Lower lobe of right lung (tissue), 2 donors: ENCODE data around the gene SH2B3. TPM values are rescaled to one million over a fixed set of nuclear protein-coding genes. Genes with fewer than 3 reads are reported as not detected.

ENCODE experiments used
- ATAC-seq, 2 donors: fragments of 200-7000 bp; cut with Tn5 transposase; one replicate each; pipeline ENCODE4 v1.9.1; 2020 to 2022; ENCODE audit warnings: mild to moderate bottlenecking in 2 of 2, moderate library complexity in 2 of 2
- DNase-seq: peaks from one replicate; pipeline ENCODE4 v3.0.0-alpha.2; 2020
- H3K27ac ChIP-seq: fragments of 200-600 bp; one replicate; pipeline ENCODE4 v1.8.0; 2022
- H3K27me3 ChIP-seq: fragments of 200-600 bp; one replicate; pipeline ENCODE4 v1.8.0; 2022; ENCODE audit warnings: low read depth
- H3K36me3 ChIP-seq: fragments of 200-600 bp; one replicate; pipeline ENCODE4 v1.8.0; 2022; ENCODE audit warnings: mild to moderate bottlenecking
- H3K4me1 ChIP-seq: fragments of 200-600 bp; one replicate; pipeline ENCODE4 v1.8.0; 2022
- H3K4me3 ChIP-seq: fragments of 200-600 bp; one replicate; pipeline ENCODE4 v1.8.0; 2022; ENCODE audit warnings: mild to moderate bottlenecking
- H3K9me3 ChIP-seq: fragments of 200-600 bp; one replicate; pipeline ENCODE4 v1.8.0; 2022
- intact Hi-C: fragments of 100-400 bp; cut with DNase I; formaldehyde crosslinking; loops from one replicate; pipeline ENCODE4 v1.11.0; 2022
- total RNA-seq: library from RNA; stranded (reverse); fragmentation: NEBNext Ultra II Directional; extraction: Animal tissue kit (Norgen Biotek cat#: 25700); gene quantifications from one replicate; pipeline ENCODE4 v1.2.1, GENCODE V29; 2021
- TF ChIP-seq, protein P1 (sequence below): fragments of 200-600 bp; IDR thresholded peaks from one replicate; pipeline ENCODE4 v1.8.0; 2022; ENCODE audit warnings: antibody characterized with exemption, mild to moderate bottlenecking
- donor health status: DM: no; HTN: yes; CAD: no; lungs with severe emphysema.

Gene SH2B3
- total RNA-seq, 1 donor from 2014 or later = 49.5 TPM

DNA sequence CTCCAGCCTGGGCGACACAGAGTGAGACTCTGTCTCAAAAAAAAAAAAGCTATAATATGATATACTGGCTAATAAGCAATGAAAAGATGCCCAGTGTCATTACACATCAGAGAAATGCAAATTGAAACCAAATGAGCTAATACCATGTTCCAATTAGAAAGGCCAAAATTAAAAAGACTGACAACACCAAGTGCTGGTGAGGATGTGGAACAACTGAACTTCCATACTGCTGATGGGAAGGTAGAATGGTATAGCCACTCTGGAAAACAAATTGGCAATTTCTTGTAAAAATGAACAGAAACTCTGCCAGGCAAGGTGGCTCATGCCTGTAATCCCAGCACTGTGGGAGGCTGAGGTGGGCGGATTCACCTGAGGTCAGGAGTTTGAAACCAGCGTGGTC, 28.3 kb upstream of the SH2B3 start:
- intact Hi-C loops = no loop called here
- Histone ChIP-seq H3K27ac (no peak overlapping the region), H3K27me3 (no peaks in the 10 kb centered on the region), H3K4me3 (no peak overlapping the region), H3K36me3 (no peaks in the 10 kb centered on the region), H3K9me3 (no peaks in the 10 kb centered on the region), H3K4me1 (no peaks in the 10 kb centered on the region)
- TF ChIP-seq, protein P1, sequence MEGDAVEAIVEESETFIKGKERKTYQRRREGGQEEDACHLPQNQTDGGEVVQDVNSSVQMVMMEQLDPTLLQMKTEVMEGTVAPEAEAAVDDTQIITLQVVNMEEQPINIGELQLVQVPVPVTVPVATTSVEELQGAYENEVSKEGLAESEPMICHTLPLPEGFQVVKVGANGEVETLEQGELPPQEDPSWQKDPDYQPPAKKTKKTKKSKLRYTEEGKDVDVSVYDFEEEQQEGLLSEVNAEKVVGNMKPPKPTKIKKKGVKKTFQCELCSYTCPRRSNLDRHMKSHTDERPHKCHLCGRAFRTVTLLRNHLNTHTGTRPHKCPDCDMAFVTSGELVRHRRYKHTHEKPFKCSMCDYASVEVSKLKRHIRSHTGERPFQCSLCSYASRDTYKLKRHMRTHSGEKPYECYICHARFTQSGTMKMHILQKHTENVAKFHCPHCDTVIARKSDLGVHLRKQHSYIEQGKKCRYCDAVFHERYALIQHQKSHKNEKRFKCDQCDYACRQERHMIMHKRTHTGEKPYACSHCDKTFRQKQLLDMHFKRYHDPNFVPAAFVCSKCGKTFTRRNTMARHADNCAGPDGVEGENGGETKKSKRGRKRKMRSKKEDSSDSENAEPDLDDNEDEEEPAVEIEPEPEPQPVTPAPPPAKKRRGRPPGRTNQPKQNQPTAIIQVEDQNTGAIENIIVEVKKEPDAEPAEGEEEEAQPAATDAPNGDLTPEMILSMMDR = no peak
- no peak for DNase-seq
- ATAC-seq = no peak

DNA sequence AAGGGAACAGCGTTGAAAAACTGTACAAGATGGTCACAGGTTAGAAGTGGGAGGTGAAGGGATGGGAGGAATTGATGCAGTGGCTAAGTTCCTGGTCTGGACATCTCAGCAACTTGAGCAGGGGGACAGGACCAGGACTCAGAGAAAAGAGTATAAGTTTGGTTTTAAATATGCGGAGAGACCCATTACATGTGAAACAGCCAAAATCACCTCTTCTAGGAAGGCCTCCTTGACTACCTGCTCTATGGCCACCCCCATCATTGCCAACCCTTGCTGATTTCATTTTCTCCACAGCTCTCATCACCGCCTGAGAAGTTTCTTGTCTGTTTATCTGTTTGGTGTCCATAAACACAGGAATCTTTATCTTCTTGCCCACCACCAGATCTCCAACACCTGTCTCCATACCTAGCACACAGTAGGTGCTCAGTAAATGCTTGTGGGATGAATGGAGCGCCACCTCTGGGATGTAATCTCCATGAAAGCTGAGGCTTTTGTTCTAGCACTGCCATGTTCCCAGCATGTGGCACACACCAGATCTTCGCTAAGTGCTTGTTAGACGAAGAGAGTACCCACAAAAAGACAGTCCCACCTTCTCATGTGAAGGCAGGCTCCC, 25.7 kb upstream of the SH2B3 start:
- intact Hi-C loops = no loop called here
- H3K9me3 ChIP-seq = no peaks in the 10 kb centered on the region
- DNase-seq = no peak
- no peak overlapping the region for H3K4me3 ChIP-seq
- TF ChIP-seq, protein P1 = no peak
- H3K4me1 ChIP-seq = no peaks in the 10 kb centered on the region
- no peaks in the 10 kb centered on the region for H3K36me3 ChIP-seq
- no peaks in the 10 kb centered on the region for H3K27me3 ChIP-seq
- ATAC-seq = no peak
- no peak overlapping the region for H3K27ac ChIP-seq

DNA sequence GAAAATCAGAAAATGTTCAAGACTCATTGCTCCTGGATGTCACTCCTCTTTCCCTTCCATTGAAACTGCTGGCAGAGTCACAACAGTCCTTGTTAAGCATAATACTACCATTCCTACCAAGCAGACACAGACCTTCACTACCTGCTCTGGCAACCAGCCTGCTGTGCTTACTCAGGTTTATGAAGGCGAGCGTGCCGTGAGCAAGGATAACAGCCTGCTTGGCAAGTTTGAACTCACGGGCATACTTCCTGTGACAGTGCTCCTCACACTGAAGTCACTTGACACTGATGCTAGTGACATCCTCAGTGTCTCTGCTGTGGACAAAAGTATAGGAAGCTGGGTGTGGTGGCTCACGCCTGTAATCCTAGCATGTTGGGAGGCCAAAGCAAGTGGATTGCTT, 21.1 kb upstream of the SH2B3 start:
- ATAC-seq = no peak
- no peak for DNase-seq
- no peaks in the 10 kb centered on the region for H3K27me3 ChIP-seq
- TF ChIP-seq, protein P1 = no peak
- no peak overlapping the region for H3K4me3 ChIP-seq
- no peaks in the 10 kb centered on the region for H3K36me3 ChIP-seq
- H3K27ac ChIP-seq = no peak overlapping the region
- no peaks in the 10 kb centered on the region for H3K4me1 ChIP-seq
- no peaks in the 10 kb centered on the region for H3K9me3 ChIP-seq
- intact Hi-C loops = no loop called here

DNA sequence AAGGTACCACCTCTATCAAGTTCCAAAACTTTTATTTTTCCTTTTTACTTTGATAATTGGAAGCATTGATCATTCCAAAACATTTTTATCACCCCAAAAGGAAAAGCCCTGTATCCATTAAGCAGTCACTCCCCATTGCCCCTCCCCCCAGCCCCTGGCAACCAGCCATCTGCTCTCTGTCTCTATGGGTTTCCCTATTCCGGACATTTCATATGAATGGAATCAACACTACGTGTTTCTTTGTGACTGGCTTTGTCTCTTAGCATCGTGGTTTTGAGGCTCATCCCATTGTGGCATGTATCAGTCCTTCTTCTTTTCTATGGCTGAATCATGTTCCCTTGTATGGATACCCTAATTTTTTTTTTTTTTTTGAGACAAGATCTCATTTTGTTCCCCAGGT, 18.8 kb upstream of the SH2B3 start:
- no peaks in the 10 kb centered on the region for H3K27me3 ChIP-seq
- TF ChIP-seq, protein P1 = no peak
- no peak overlapping the region for H3K27ac ChIP-seq
- ATAC-seq (no peak), DNase-seq (no peak)
- H3K36me3 ChIP-seq = no peaks in the 10 kb centered on the region
- intact Hi-C loops = no loop called here
- no peak overlapping the region for H3K4me3 ChIP-seq
- no peaks in the 10 kb centered on the region for H3K9me3 ChIP-seq
- H3K4me1 ChIP-seq = no peaks in the 10 kb centered on the region

DNA sequence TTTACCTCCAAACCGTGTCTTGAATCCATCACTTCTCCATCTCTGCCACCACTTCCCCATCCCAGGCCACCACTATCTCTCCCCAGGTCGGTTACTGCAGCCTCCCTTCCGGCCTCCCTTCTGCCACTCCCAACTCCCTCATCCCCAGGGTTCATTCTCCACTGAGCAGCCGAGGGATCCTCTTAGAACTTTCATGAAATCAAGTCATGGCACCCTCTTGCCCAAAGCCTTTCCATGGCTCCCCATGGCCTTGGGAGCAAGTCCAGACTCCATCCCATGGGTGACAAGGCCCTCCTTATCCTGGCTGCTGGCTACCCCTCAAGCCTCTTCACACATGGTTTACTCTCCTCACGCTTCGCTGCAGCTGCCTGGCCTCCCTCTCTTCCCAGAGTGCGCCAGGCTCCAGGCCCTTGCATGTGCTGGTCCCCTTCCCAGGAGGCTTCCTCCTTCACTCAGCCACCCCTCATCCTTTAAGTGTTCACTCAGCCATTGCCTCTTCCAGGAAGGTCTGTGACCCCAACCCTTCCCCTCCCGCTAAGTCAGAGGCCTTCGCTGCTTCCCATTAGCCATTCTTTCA, 17.9 kb upstream of the SH2B3 start:
- peak in 1 of 2 donors; percentile 12 for ATAC-seq
- Histone ChIP-seq H3K4me3 (no peak overlapping the region), H3K27ac (no peak overlapping the region), H3K36me3 (no peaks in the 10 kb centered on the region), H3K9me3 (no peaks in the 10 kb centered on the region), H3K4me1 (no peaks in the 10 kb centered on the region), H3K27me3 (no peaks in the 10 kb centered on the region)
- TF ChIP-seq, protein P1 = no peak
- DNase-seq = no peak
- intact Hi-C loops = no loop called here
